HG02970 (cell line): Measurements from ENCODE around the gene KDSR.

Source experiments
- ATAC-seq: cut with Tn5 transposase; IDR thresholded peaks from one replicate; pipeline ENCODE4 v1.9.1; 2021; ENCODE audit warnings: mild to moderate bottlenecking, moderate library complexity, moderate number of reproducible peaks; ENCODE audit not compliant: unreplicated experiment, low FRiP score

Gene KDSR

DNA sequence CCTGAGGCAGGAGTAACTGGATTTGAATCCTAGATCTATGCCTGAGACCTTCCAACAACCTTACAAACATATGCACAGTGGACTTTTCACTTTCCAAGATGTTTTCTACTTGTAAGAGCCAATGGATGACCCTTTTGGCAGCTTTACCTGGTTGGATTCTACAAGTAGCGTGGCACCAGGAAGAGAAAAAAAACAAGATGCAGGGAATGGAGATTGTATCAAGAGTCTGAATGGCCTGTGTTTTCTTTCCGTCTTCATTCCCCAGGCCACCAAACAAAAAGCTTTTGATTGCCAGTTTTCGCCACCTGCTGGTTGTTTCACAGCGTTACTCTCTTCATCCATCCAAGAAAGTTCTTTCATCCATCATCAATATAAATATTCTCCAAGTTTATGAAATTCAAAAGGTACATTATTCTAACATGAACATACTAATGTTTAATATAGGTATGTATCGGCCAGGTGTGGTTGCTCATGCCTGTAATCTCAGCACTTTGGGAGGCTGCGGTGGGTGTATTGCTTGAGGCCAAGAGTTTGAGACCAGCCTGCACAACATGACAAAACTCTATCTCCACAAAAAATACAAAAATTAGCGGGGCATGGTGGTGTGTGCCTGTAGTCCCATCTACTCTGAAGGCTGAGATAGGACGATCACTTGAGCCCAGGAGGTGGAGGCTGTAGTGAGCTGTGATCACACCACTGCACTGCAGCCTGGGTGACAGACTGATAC is 43.9 kb downstream of the KDSR start:
- no peak for ATAC-seq

GRCh38 chr18:63322206-63322605 is 44.8 kb downstream of the KDSR start:
- ATAC-seq = no peak

DNA sequence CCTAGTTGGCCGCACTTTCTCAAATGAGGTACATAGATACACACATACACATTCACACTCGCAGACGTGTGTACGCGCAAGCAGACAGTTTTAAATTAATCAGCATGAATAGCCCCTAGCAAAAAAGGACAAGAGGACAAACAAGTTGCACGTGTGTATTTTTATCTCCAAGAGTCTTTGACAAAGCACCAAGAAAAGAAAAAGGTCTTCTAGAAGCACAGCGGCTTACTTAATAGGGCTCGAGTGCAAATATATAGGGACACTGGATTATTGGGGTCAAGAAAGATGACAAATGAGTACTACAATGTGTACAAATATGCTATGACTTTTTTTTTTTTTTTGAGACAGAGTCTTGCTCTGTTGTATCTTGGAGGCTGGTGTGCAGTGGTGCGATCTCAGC is 45.7 kb downstream of the KDSR start:
- ATAC-seq = no peak

DNA sequence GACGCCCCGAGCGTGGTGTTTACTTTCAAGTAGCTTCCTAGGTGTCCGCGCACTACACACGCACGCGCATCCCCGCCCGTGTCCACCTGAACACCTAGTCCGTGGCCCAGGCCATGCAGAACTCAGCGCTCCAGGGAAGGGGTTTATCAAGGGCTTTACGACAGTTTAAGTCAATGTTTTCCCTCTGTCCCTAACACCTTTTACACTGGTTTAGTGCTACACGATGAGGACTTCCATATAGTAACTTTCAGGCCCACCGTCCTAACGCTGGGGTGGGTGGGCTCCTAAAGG is 46.1 kb downstream of the KDSR start:
- no peak for ATAC-seq

DNA sequence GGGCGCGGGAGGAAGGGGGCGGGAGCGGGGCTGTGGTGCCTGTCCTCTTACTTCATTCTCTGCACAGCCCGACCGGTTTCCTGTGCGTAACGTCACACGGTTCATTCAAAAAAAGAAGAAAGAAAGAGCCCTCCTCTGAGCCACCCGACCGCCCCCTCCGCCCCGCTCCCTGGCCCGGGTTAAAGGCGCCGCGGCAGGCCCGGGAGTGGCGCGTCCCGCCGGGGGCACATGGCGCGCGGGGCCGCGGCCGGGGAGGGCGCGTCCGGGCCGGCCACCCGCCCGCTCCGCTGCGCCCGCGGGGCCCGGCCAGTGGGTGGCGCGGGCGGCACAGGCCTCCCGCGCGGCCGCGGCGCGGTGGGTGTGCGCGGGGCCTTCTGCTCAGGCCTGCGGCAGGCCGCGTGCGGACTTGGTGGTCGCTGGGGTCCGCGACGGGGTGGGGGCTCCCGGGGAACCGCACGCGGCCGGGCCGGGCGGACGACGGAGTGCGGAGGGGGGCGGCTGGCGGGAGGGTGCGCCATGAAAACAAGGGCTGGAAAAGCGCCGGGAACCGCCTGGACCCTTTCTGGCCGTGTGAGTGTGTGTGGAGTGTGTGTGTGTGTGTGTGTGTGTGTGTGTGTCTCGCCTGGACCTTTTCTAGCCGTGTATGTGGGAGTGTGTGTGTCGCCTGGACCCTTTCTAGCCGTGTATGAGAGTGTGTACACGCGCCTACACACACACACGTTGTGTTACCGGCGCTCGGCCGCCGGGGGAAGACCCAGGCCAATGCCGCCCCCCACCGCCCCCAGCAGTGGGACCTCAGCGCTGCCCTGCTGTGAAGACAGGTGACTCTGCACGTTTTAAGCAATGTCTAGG is 46.7 kb downstream of the KDSR start:
- peak; percentile 50 for ATAC-seq

DNA sequence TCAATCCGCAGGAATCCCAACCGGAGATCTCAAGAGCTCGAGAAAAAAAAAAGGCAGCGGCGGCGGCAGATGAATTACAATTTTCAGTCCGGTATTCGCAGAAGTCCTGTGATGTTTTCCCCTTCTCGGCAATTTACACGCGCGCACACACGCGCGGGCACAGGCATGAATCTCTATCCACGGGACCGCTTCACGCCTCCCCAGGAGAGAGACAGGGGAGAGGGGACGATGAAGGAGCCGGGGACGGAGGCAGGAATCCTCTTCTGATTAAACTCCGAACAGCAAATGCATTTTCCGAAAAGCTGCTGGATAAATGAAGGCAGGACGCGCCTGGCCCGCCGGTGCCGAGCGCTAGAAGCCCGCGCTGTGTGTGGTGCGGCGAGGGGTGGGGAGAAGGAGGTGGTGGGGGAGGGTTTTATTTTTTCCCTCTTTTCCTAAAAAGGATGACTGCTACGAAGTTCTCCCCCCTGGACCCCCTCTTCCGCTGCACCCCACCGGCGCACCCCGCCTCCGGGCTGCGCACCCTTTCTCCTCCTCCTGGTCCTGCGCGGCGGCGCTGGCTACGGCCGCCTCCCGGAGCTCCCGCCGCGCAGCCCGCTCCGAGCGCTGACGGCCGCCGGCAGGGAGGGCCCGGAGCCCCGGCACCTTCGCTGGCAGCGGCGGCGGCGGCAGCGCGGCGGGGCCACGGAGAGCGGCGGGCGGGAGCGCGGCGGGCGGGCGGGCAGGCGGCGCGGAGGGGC is 47.5 kb downstream of the KDSR start, which contains the start of gene BCL2:
TSS of gene BCL2 (minus strand) at position 387 of the 740 bp plus-strand sequence.
- peak; percentile 8 for ATAC-seq

DNA sequence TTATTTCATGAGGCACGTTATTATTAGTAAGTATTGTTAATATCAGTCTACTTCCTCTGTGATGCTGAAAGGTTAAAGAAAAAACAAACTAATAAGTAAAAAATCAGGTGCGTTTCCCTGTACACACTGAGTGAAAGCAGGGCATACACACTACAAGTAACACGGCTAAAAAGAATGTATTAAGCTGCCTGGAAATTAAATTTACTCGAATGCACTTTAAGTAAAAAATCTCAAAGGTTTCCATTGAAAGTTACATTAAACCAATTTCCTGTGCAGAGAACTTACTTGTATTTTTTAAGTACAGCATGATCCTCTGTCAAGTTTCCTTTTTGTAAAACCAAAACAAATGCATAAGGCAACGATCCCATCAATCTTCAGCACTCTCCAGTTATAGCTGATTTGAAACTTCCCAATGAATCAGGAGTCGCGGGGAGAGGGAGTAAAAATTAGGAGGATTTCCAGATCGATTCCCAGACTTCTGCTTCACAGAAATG is 48.1 kb downstream of the KDSR start:
- no peak for ATAC-seq

- ATAC-seq = no peak
These were observed 48.8 kb downstream of the KDSR start for GRCh38 chr18:63317982-63318888.

- no peak for ATAC-seq
These were observed 49.5 kb downstream of the KDSR start for GRCh38 chr18:63317556-63317946.

DNA sequence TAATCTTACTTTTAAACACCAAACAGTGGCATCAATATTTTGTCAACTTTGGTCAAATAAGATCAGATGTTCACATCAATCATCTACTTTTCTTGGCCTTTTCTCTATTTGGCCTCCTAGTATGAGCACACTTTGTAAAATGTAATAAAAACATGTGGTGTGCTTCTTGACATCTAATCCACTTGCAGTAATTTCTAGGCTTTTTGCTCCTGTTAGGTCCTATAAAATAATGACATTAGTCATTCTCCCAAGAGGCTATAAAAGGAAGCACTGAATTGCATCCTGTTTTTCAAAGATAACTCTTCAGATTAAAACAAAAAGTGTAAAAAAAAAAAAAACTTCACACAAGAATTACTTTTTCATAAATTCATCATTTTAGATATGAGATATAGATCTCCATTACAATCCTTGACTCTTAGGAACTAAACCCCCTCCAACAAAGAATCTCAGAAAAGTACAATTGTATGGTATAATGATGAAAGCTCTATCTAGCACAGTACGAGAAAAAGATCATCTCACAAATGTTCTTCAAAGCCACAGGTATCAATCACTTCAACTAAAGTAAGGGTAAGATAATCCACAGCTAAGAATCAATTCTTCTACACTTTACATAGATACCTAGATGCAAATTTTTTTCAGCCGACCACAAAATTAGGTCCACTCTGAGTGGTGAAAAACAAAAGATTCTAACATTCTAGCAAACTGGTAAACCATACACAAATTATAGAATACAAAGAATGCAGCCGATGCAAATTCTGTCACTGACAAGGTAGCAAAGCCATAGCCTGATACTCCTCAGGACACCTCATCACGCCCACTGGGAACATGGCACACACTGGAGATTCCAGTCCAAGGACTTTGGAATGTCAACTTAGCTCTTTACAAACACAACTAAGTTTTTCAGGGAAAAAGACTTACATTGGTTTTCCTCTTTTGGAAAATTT is 50.1 kb downstream of the KDSR start:
- no peak for ATAC-seq

DNA sequence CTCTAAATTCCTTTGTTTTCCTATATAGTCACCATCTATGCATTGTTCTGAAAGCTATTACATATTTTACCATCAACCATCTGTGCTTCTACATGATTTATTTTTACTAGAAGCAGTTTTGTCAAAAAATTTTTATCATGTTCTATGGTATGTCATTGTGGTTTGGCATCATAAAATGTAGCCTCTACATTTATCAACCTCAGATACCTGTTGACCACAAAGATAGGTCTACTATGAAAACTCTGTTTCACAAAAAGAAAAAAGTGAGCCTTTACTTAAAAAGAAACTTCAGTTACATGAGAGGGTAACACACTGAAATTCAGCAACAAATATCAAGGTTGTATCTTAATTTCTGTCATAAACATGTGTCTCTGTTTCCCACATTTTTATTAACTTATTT is 51.1 kb downstream of the KDSR start:
- no peak for ATAC-seq

DNA sequence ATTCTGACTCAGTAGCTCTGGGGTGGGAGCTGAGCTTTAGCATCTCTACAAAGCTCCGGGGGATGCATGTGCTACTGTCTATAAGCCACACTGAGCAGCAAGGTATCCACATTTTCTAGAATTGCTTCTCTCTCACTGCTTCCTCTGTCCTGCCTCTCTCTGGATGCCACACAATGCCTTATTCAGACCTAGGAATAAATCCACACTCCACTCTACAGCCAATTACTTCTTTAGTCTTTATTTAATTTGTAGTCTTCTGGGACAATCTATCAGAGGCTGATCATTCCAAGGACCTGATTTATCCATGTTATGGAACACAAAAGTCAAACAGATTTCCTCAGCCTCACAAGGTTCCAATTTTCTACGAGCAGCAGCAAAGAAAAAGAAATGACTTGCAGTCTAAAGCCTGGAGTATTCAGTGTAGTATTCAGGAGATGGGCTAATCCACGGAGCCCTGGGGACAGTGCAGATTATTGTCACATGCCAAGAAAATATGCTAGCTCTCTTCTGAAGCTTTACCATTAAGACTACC is 51.8 kb downstream of the KDSR start:
- no peak for ATAC-seq

DNA sequence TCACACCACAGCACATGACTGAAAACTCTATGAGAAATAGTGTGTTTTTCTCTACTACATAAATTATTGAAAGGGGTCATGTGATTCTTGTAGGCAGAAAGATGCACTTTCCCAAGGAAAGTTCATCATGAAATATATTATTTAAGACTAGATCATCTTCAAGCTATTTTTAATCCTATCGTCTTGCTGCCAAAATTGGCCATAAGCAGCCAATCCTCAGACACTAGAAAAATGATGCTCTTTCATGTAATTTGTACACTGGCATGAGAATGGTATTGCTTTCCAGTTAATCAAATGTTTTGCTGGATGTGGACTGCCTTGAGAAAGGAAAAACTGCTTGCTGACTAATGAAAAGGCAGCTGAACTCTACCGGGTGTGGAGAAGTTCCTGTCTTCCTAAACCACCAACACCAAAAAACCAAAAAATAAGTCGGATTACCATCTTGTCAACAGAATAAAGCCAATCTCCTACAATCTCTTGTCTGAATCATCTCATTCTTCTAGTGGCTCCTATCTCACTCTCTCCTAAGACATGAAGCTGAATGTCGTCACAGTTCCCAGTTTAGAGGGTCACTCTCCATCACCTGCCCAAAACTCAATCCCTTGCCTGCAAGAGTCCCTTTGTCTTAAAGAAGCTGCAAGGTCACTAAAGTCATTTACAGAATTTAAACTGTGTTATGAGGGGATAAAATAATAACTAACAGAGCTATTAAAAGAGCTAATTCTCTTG is 52.8 kb downstream of the KDSR start:
- ATAC-seq = no peak

- no peak for ATAC-seq
These were observed 53.5 kb downstream of the KDSR start for GRCh38 chr18:63313396-63313917.

DNA sequence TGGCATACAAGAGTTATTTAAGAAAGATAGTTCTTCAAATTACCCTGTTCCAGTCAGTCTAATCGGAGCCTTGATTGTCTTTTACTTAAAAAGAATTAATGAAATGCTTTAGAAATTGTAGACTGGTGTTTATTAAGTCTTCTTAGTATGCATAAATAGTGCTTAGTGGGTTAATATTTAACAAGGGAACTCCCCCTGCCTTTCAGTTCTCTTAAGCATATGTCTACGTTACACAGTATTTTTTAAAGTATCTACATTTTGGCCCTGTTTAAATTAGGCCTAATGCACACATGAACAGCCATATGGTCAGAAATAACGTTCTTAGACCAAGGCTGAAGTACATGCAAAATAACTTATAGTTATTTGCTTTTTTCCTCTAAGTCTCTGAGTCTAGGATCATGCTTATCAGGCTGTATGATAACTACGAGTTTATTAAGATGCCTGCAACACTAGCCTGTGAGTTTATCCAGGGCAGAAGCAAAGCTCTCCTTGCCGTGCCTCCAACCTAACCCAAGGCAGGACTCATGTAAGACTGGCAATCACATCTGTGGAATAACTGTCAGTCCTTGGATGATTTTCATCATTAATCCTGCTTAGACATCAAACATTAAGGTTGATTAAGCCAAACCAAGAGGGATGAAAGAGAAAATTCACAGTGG is 54.1 kb downstream of the KDSR start:
- no peak for ATAC-seq

DNA sequence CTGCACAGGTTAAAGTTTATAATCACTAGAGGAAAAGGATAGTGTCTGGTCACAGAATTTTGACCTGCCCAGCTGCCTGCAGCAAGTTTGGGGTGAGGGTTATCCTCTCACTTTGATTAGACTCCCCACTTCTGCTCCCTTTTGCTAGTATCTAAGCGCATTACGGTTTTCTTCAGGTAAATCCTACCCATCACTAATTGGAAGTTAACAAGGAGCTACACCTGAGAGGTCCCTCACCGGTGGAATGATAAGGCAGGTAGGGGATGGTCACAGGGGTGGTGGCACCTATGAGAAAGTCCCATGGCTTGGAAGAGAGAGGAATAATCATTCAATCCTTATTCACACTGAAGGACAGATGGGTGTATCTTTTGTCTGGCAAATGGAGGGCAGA is 55.0 kb downstream of the KDSR start:
- peak; percentile 1 for ATAC-seq
